Spleen (tissue), 7 donors: ENCODE data around the gene RAB28.

ENCODE experiments used
- POLR2A ChIP-seq, 3 donors: fragments of 450-650 bp; IDR thresholded peaks; one replicate each; pipeline ENCODE4 v1.5.1; 2017; ENCODE audit warnings: antibody characterized with exemption in 3 of 3, mild to moderate bottlenecking in 1 of 3
- POLR2AphosphoS5 ChIP-seq, 3 donors: sonication (generic); formaldehyde crosslinking; IDR thresholded peaks; one replicate each; pipeline ENCODE4 v1.5.1; 2017; ENCODE audit warnings: antibody characterized with exemption in 3 of 3
- TF ChIP-seq, protein P1 (sequence below), 11 experiments: fragments of 200-600 bp in 7 of 11; fragments of 450-650 bp in 4 of 11; sonication (generic) in 4 of 11; IDR thresholded peaks in 8 of 11; conservative IDR thresholded peaks in 3 of 11; 1 replicate in 7 of 11; 2 replicates in 4 of 11; pipeline versions ENCODE4 v1.4.0 to v1.8.0; 2016 to 2021; ENCODE audit warnings: antibody characterized with exemption in 11 of 11, inconsistent platforms in 4 of 11, mild to moderate bottlenecking in 1 of 11
- donor health status: DM: no; HTN: no; CAD: no; lungs with moderate emphysema.
- donor health status: DM: no; HTN: no; CAD: no.
- donor health status: DM: no; HTN: no; CAD: no.

DNA sequence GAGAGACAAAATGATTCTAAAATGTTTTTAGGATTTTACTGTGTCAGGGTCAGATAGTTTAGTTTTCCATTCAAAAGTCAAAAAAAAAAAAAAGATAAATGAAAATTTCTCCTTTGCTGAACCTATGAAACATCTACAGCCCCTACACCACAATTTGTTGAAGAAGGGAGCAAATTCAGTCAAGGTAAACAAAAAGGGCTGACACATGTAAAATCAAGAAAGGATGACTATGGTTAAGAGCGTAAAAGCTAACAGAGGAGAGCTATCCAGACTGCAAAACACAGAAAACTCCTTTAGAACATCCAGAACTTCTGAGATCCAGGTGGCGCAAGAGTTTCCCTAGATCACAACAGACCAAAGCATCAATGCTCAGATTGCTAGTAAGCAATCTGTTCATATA lies 72.2 kb downstream of the RAB28 start:
- TF ChIP-seq, protein P1, sequence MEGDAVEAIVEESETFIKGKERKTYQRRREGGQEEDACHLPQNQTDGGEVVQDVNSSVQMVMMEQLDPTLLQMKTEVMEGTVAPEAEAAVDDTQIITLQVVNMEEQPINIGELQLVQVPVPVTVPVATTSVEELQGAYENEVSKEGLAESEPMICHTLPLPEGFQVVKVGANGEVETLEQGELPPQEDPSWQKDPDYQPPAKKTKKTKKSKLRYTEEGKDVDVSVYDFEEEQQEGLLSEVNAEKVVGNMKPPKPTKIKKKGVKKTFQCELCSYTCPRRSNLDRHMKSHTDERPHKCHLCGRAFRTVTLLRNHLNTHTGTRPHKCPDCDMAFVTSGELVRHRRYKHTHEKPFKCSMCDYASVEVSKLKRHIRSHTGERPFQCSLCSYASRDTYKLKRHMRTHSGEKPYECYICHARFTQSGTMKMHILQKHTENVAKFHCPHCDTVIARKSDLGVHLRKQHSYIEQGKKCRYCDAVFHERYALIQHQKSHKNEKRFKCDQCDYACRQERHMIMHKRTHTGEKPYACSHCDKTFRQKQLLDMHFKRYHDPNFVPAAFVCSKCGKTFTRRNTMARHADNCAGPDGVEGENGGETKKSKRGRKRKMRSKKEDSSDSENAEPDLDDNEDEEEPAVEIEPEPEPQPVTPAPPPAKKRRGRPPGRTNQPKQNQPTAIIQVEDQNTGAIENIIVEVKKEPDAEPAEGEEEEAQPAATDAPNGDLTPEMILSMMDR (IDR thresholded peaks at IDR 0.05 in 8 of 11, conservative IDR thresholded peaks at IDR 0.05 in 3 of 11), result no peak
- TF ChIP-seq POLR2A (IDR thresholded peaks at IDR 0.05) (no peak), POLR2AphosphoS5 (IDR thresholded peaks at IDR 0.05) (no peak)
